K562 (cell line): ENCODE results near the gene WDR83. TPM values are rescaled to one million over a fixed set of nuclear protein-coding genes. Genes with fewer than 3 reads are reported as not detected.

Experiments used
- ATAC-seq: fragments of 200-7000 bp; cut with Tn5 transposase; 3 replicates; pipeline ENCODE4 v1.9.1; 2020; ENCODE audit warnings: moderate library complexity
- BruUV-seq: library from RNA; stranded (reverse); fragments of 400-500 nt; replicated peaks from 2 replicates; lab custom pipeline; 2021; lab: Mats Ljungman, UMichigan
- CTCF ChIA-PET: fragments of 300-600 bp; formaldehyde crosslinking; extraction: SDS; loops from one replicate; lab custom pipeline; 2021; ENCODE audit warnings: low intra/inter-chr PET ratio; lab: Yijun Ruan, JAX
- POLR2A ChIA-PET: fragments of 300-600, 350-650 bp; sonication (Branson Sonifier 250); formaldehyde crosslinking; extraction: SDS; loops from one replicate; lab custom pipeline; 2021; ENCODE audit warnings: antibody characterized with exemption, inconsistent platforms; lab: Yijun Ruan, JAX
- DNase-seq, 4 experiments: peaks; one replicate each; pipeline versions ENCODE4 v3.0.0 to v3.0.0-alpha.2; 2011 to 2018; ENCODE audit warnings: low spot score in 3 of 4, mixed read lengths in 3 of 4; ENCODE audit errors: extremely low read depth in 1 of 4
- FAIRE-seq: peaks from 2 replicates; lab custom pipeline; 2011; peaks lifted over from hg19 to GRCh38; lab: Jason Lieb, UNC
- H2AFZ ChIP-seq: 2 replicates; pipeline ENCODE4 v1.6.0; 2011; ENCODE audit warnings: low read depth, low read length, control low read depth, inconsistent platforms
- H3K27ac ChIP-seq: fragments of 200-600 bp; 3 replicates; pipeline ENCODE4 v1.8.0; 2011; ENCODE audit warnings: low read depth, mild to moderate bottlenecking, control low read depth, inconsistent platforms, low read length, moderate library complexity, mixed read lengths; ENCODE audit errors: extremely low read depth
- H3K27me3 ChIP-seq, 2 experiments: fragments of 300-600 bp in 1 of 2; 2 replicates in 1 of 2; 3 replicates in 1 of 2; pipeline versions ENCODE4 v1.6.0 to v1.8.0; 2011; ENCODE audit warnings: inconsistent platforms in 2 of 2, low read length in 2 of 2, mild to moderate bottlenecking in 1 of 2, mixed read lengths in 1 of 2, moderate library complexity in 1 of 2; ENCODE audit not compliant: control insufficient read depth in 2 of 2, insufficient read depth in 2 of 2
- H3K36me3 ChIP-seq: fragments of 300-600 bp; 3 replicates; pipeline ENCODE4 v1.8.0; 2011; ENCODE audit warnings: mild to moderate bottlenecking, low read length, inconsistent platforms; ENCODE audit not compliant: control insufficient read depth, insufficient read depth
- H3K4me1 ChIP-seq, 2 experiments: fragments of 200-600 bp in 1 of 2; replicated peaks in 1 of 2; 2 replicates in 1 of 2; 3 replicates in 1 of 2; pipeline versions ENCODE4 v1.5.1 to v1.8.0; 2011; ENCODE audit warnings: inconsistent platforms in 2 of 2, low read length in 2 of 2, mild to moderate bottlenecking in 1 of 2, mixed read lengths in 1 of 2, moderate library complexity in 1 of 2; ENCODE audit not compliant: control insufficient read depth in 2 of 2, insufficient read depth in 2 of 2
- H3K4me2 ChIP-seq: 2 replicates; pipeline ENCODE4 v1.6.1; 2011; ENCODE audit warnings: low read length, control low read depth, inconsistent platforms, mixed read lengths; ENCODE audit not compliant: insufficient read depth
- H3K4me3 ChIP-seq: fragments of 200-600 bp; sonication (generic), shearing (Covaris generic); 2 replicates; pipeline ENCODE4 v1.5.1; 2016; ENCODE audit warnings: control low read depth, inconsistent platforms
- H3K79me2 ChIP-seq: fragments of 200-600 bp; 3 replicates; pipeline ENCODE4 v1.8.0; 2011; ENCODE audit warnings: low read length, inconsistent platforms; ENCODE audit not compliant: control insufficient read depth, insufficient read depth
- H3K9ac ChIP-seq, 2 experiments: 2 replicates each; pipeline versions ENCODE4 v1.6.0 to v1.6.1; 2011; ENCODE audit warnings: low read depth in 2 of 2, low read length in 2 of 2, control low read depth in 1 of 2, inconsistent platforms in 1 of 2, mild to moderate bottlenecking in 1 of 2, mixed read lengths in 1 of 2; ENCODE audit not compliant: insufficient read depth in 1 of 2
- H3K9me1 ChIP-seq: one replicate; pipeline ENCODE4 v1.6.0; 2011; ENCODE audit warnings: inconsistent platforms, mild to moderate bottlenecking, low read length, moderate library complexity; ENCODE audit not compliant: control insufficient read depth, insufficient read depth
- H3K9me3 ChIP-seq: replicated peaks from 2 replicates; pipeline ENCODE4 v1.5.1; 2011; ENCODE audit warnings: low read depth, low read length, inconsistent platforms; ENCODE audit not compliant: control insufficient read depth, insufficient read depth
- H4K20me1 ChIP-seq: replicated peaks from 2 replicates; pipeline ENCODE4 v1.6.1; 2011; ENCODE audit warnings: low read length, inconsistent platforms, mixed read lengths; ENCODE audit not compliant: control insufficient read depth, insufficient read depth
- ARID4B ChIP-seq: sonication (generic); formaldehyde crosslinking; IDR thresholded peaks from 2 replicates; pipeline ENCODE4 v1.8.0; 2022; ENCODE audit warnings: mild to moderate bottlenecking, missing genetic modification reagents
- CBX2 ChIP-seq: fragments of 200-600 bp; sonication (generic); IDR thresholded peaks from one replicate; pipeline ENCODE4 v1.6.1; 2012; ENCODE audit warnings: mild to moderate bottlenecking, low read length, inconsistent platforms; ENCODE audit not compliant: insufficient read depth, poor library complexity, severe bottlenecking
- CCAR2 ChIP-seq: fragments of 200-400 bp; formaldehyde crosslinking; IDR thresholded peaks from 2 replicates; pipeline ENCODE4 v1.6.1; 2017; ENCODE audit warnings: mild to moderate bottlenecking, low read depth, low read length
- E2F1 ChIP-seq: sonication (generic); formaldehyde crosslinking; IDR thresholded peaks from 2 replicates; pipeline ENCODE4 v1.8.1; 2023; ENCODE audit warnings: mild to moderate bottlenecking, missing genetic modification reagents, moderate library complexity
- HDAC6 ChIP-seq: IDR thresholded peaks from 2 replicates; pipeline ENCODE4 v1.6.1; 2012; ENCODE audit warnings: low read depth, mild to moderate bottlenecking, control low read depth, inconsistent platforms, low read length, moderate library complexity
- LARP7 ChIP-seq: fragments of 450-650 bp; IDR thresholded peaks from 2 replicates; pipeline ENCODE4 v1.6.1; 2016
- MCM3 ChIP-seq: fragments of 450-650 bp; IDR thresholded peaks from 2 replicates; pipeline ENCODE4 v1.6.1; 2016
- NR3C1 ChIP-seq: sonication (generic); formaldehyde crosslinking; IDR thresholded peaks from 2 replicates; pipeline ENCODE4 v1.8.1; 2022; ENCODE audit warnings: missing genetic modification reagents
- SREBF1 ChIP-seq: fragments of 150-350 bp; IDR thresholded peaks from 2 replicates; pipeline ENCODE4 v1.6.1; 2014; ENCODE audit warnings: antibody characterized with exemption, low read depth, low read length, borderline replicate concordance
- TFAP4 ChIP-seq: sonication (generic); formaldehyde crosslinking; IDR thresholded peaks from 2 replicates; pipeline ENCODE4 v1.8.0; 2022; ENCODE audit warnings: missing genetic modification reagents, mild to moderate bottlenecking, moderate library complexity, borderline replicate concordance
- ZKSCAN1 ChIP-seq: fragments of 150-350 bp; IDR thresholded peaks from 2 replicates; pipeline ENCODE4 v1.6.1; 2016; ENCODE audit warnings: low read depth, low read length
- ZNF143 ChIP-seq: sonication (generic); formaldehyde crosslinking; IDR thresholded peaks from 2 replicates; pipeline ENCODE4 v1.9.0; 2022; ENCODE audit warnings: mild to moderate bottlenecking, missing genetic modification reagents
- WGBS: fragments of 100-300 bp; shearing (Covaris generic); methylation state at CpG from one replicate; pipeline ENCODE4 v1.1.6; 2016; ENCODE audit warnings: low coverage, mixed read lengths; ENCODE audit not compliant: insufficient coverage; ENCODE audit errors: missing lambda C conversion rate; 5-methylcytosine and 5-hydroxymethylcytosine counted together
- in situ Hi-C: fragments of 300-500 bp; cut with MboI; formaldehyde crosslinking; loops from 4 replicates; pipeline ENCODE4 v1.15.0; 2018; ENCODE audit warnings: inconsistent platforms, mixed read lengths
- intact Hi-C: fragments of 100-400 bp; cut with micrococcal nuclease; formaldehyde crosslinking; loops from 2 replicates; pipeline ENCODE4 v1.14.2; 2022
- polyA plus RNA-seq, 8 experiments: library from polyadenylated mRNA; depleted of rRNA in 4 of 8; stranded (reverse) in 5 of 8; unstranded in 3 of 8; fragments of >200 nt; fragmentation: Nextera tagmentation in 2 of 8; fragmentation: Illumina TruSeq in 1 of 8; extraction: Ambion mirVana in 2 of 8; extraction: Trizol in 1 of 8; gene quantifications; 2 replicates each; pipeline versions ENCODE4 v1.2.1 to v1.2.3, GENCODE V29; 2011 to 2014; ENCODE audit warnings: inconsistent platforms in 1 of 8, missing spikeins in 1 of 8
- total RNA-seq, 7 experiments: library from RNA; depleted of rRNA in 6 of 7; stranded (reverse); fragments of >200 nt in 6 of 7; fragmentation: Illumina TruSeq in 2 of 7; extraction: Trizol in 2 of 7; gene quantifications; 2 replicates each; pipeline versions ENCODE4 v1.2.1 to v1.2.3, GENCODE V29; 2011 to 2021; ENCODE audit warnings: low replicate concordance in 1 of 7

The WDR83 gene
- total and polyA plus RNA-seq, 9 of the 15 experiments (the other 6 are each of a cell fraction or from before 2014, with no cell fraction given), result 0.52 to 21.3 (median 4.2) TPM

- TF ChIP-seq CBX2 (no peak), ZNF143 (CRISPR knock-in tag) (no peak), NR3C1 (CRISPR knock-in tag) (no peak), ZKSCAN1 (no peak), SREBF1 (no peak)
Measured at GRCh38 chr19:12675940-12676339, 9.3 kb downstream of the WDR83 start (continued).

- Histone ChIP-seq H3K79me2 (peaks cover 13% of the 10 kb centered on the region), H3K36me3 (peaks cover 78% of the 10 kb centered on the region), H3K9me3 (no peaks in the 10 kb centered on the region), H3K9ac (0 out of 4 replicates have a peak overlapping the region, but pooled peaks of 1 of the 2 experiments have one; percentile 53), H3K27me3 (no peaks in the 10 kb centered on the region), H4K20me1 (no peaks in the 10 kb centered on the region; the same call in none of the 2 replicates), H3K9me1 (no peaks in the 10 kb centered on the region), H2AFZ (no peak overlapping the region), H3K4me2 (no peak overlapping the region), H3K27ac (no peak overlapping the region), H3K4me3 (no peak overlapping the region), H3K4me1 (peaks cover 0 to 22% of the 10 kb centered on the region in 2 experiments; a peak in 3 of 5 replicates)
- DNase-seq (peak; percentile 68 to 90 (median 76)), ATAC-seq (peak; percentile 82), FAIRE-seq (peak; percentile 88)
- intact Hi-C loops, result no loop called here
- ChIA-PET POLR2A (interaction anchor here (0.5 to 1.6 kb wide), 3 partner anchors 10 to 122 kb away, joined by 4 to 5 read pairs (median 4); no protein-coding TSS in a partner anchor), CTCF (interaction anchor here (0.7 kb wide), 1 partner anchor 171 kb away, joined by 3 read pairs; no protein-coding TSS in a partner anchor)
- no TSS peak for BruUV-seq
- in situ Hi-C loops, result loop anchor here (10.0 kb wide), 1 partner anchor 472 kb away; no protein-coding TSS in a partner anchor
- 6% methylated on average over 4 of the region's 4 CpGs for WGBS
- peak; percentile 61; the same call in 1 of the 2 replicates for TF ChIP-seq ARID4B (CRISPR knock-in tag)
- no peak for TF ChIP-seq CCAR2
- no peak for TF ChIP-seq HDAC6
- TF ChIP-seq TFAP4 (CRISPR knock-in tag), result peak; percentile 76; the same call in 1 of the 2 replicates
- TF ChIP-seq LARP7, result no peak
- TF ChIP-seq MCM3, result no peak
- TF ChIP-seq E2F1 (CRISPR knock-in tag), result no peak
Measured at GRCh38 chr19:12676384-12676792, 9.8 kb downstream of the WDR83 start.
